ENCODE measurements around the gene MTSS2. TPM values are rescaled to one million over a fixed set of nuclear protein-coding genes. Genes with fewer than 3 reads are reported as not detected.

Gene MTSS2
- total and polyA plus RNA-seq, 2 of the 8 experiments (the other 6 are each of a cell fraction or from before 2014, with no cell fraction given): 23.3 to 36.7 TPM

GRCh38 chr16:70720425-70721201 is 34.8 kb upstream of the MTSS2 start:
- H2BK15ac ChIP-seq (ENCODE audit: low read length): no peak overlapping the region
- H4K91ac ChIP-seq (replicated peaks; ENCODE audit: insufficient read length, low read length): no peak overlapping the region
- no peak overlapping the region for H2BK12ac ChIP-seq (ENCODE audit: low read depth, low read length)
- no peak overlapping the region for H2BK5ac ChIP-seq (ENCODE audit: low read depth, low read length)
- no peak overlapping the region for H3K56ac ChIP-seq (replicated peaks; ENCODE audit: insufficient read length, low read depth, low read length)
- H3K4me3 ChIP-seq (ENCODE audit: extremely low read depth in 1 of 4, insufficient read depth in 2 of 4, low read depth in 3 of 4, low read length in 4 of 4): no peak overlapping the region
- no peaks in the 10 kb centered on the region for H3K27me3 ChIP-seq (replicated peaks in 1 of 4; ENCODE audit: control insufficient read depth in 3 of 4, extremely low read depth in 1 of 4, insufficient read depth in 3 of 4, low read length in 3 of 4)
- no peaks in the 10 kb centered on the region for H3K79me2 ChIP-seq (ENCODE audit: control insufficient read depth in 1 of 2, insufficient read depth in 2 of 2, low read length in 2 of 2)
- no peak overlapping the region for H2AK5ac ChIP-seq (ENCODE audit: low read depth, low read length)
- peaks cover 0 to 10% (median 1%) of the 10 kb centered on the region in 4 experiments; a peak in 1 of 8 replicates for H3K36me3 ChIP-seq (ENCODE audit: control insufficient read depth in 2 of 4, insufficient read depth in 4 of 4, low read length in 3 of 4)
- no peak overlapping the region for H3K27ac ChIP-seq (ENCODE audit: low read depth, low read length)
- H3K79me1 ChIP-seq (ENCODE audit: low read depth, low read length): no peaks in the 10 kb centered on the region; the same call in 1 of the 2 replicates
- H3K23ac ChIP-seq (ENCODE audit: insufficient read length): no peak overlapping the region
- no peak overlapping the region for H4K8ac ChIP-seq (ENCODE audit: extremely low read depth, insufficient read depth, low read length)
- peaks cover 2% of the 10 kb centered on the region; the same call in 1 of the 2 replicates for H3K23me2 ChIP-seq (ENCODE audit: low read depth, low read length)
- H3K14ac ChIP-seq (ENCODE audit: insufficient read length): no peak overlapping the region
- H3K18ac ChIP-seq (ENCODE audit: extremely low read depth, low read length): no peak overlapping the region
- no peaks in the 10 kb centered on the region for H4K20me1 ChIP-seq (replicated peaks in 1 of 2; ENCODE audit: control insufficient read depth in 1 of 2, insufficient read depth in 2 of 2, low read length in 2 of 2)
- no peak overlapping the region for H2BK120ac ChIP-seq (replicated peaks; ENCODE audit: low read depth, low read length)
- no peak overlapping the region for H4K5ac ChIP-seq (ENCODE audit: insufficient read length, low read depth, low read length)
- H3K4ac ChIP-seq (replicated peaks; ENCODE audit: insufficient read length, low read depth, low read length): no peak overlapping the region
- WGBS, 2 experiments (ENCODE audit: extremely low coverage in 1 of 2, insufficient coverage in 1 of 2, insufficient read length in 1 of 2, insufficient replicate concordance in 2 of 2, low coverage in 1 of 2, low lambda C conversion rate in 2 of 2, missing lambda C conversion rate in 1 of 2): 95% methylated on average over 18 of the region's 18 CpGs; no CpG with 5 or more reads in 1 of the 2 experiments
- H3K9me3 ChIP-seq (ENCODE audit: insufficient read depth in 2 of 2, low read depth in 1 of 2, low read length in 1 of 2): peaks cover 0 to 10% of the 10 kb centered on the region in 2 experiments; a peak in 2 of 4 replicates
- DNase-seq (ENCODE audit: low read depth in 1 of 2, low spot score in 2 of 2): no peak
- ChIA-PET POLR2A (ENCODE audit: partially characterized antibody) (no interaction called here), CTCF (ENCODE audit: partially characterized antibody) (interaction anchor here (0.7 to 4.0 kb wide), 6 partner anchors 15 to 66 kb away, joined by 4 to 14 read pairs (median 5); no protein-coding TSS in a partner anchor)
- no peak overlapping the region for H3K9ac ChIP-seq (replicated peaks in 1 of 4; ENCODE audit: extremely low read depth in 1 of 4, low read depth in 3 of 4, low read length in 3 of 4)
- H2BK20ac ChIP-seq (ENCODE audit: low read length): no peak overlapping the region
- peaks cover 0 to 8% (median 3%) of the 10 kb centered on the region in 4 experiments; a peak in 5 of 7 replicates for H3K4me1 ChIP-seq (replicated peaks in 1 of 4; ENCODE audit: control insufficient read depth in 3 of 4, insufficient read depth in 4 of 4, low read length in 3 of 4)
- H2AFZ ChIP-seq (ENCODE audit: low read length): no peak overlapping the region
- H3K4me2 ChIP-seq (ENCODE audit: insufficient read depth in 1 of 2, low read depth in 2 of 2, low read length in 2 of 2): no peak overlapping the region
- no peak for FAIRE-seq
- TF ChIP-seq E2F6 (IDR thresholded peaks at IDR 0.05) (no peak), RFX5 (IDR thresholded peaks at IDR 0.05; ENCODE audit: borderline replicate concordance, low read depth, low read length) (no peak)

All from H1 (cell line).